H1 (cell line): ENCODE results near the gene TTC33. TPM values are rescaled to one million over a fixed set of nuclear protein-coding genes. Genes with fewer than 3 reads are reported as not detected.

ENCODE experiments used
- CBX5 ChIP-seq: fragments of 300-800, 300-1000 bp; sonication (generic); IDR thresholded peaks from 2 replicates; pipeline ENCODE4 v1.7.1; 2016; ENCODE audit warnings: antibody characterized with exemption, low read length, low read depth
- CEBPB ChIP-seq: IDR thresholded peaks from 2 replicates; pipeline ENCODE4 v1.6.1; 2012; ENCODE audit warnings: low read depth, low read length
- CHD7 ChIP-seq: fragments of 300-600 bp; sonication (generic); IDR thresholded peaks from 2 replicates; pipeline ENCODE4 v1.7.1; 2012; ENCODE audit warnings: low read length, moderate library complexity, mild to moderate bottlenecking, inconsistent platforms; ENCODE audit not compliant: insufficient replicate concordance
- CTCF ChIP-seq, 3 experiments: IDR thresholded peaks; 1 replicate in 2 of 3; 2 replicates in 1 of 3; pipeline versions ENCODE4 v1.5.1 to v1.6.1; 2011; ENCODE audit warnings: low read length in 3 of 3, mild to moderate bottlenecking in 3 of 3, inconsistent platforms in 2 of 3, low read depth in 1 of 3, moderate library complexity in 1 of 3; ENCODE audit not compliant: insufficient read depth in 1 of 3; ENCODE audit errors: control extremely low read depth in 1 of 3
- JUN ChIP-seq: IDR thresholded peaks from 2 replicates; pipeline ENCODE4 v1.6.1; 2011; ENCODE audit warnings: low read depth, mild to moderate bottlenecking, improper control_type of control experiment, low read length
- TEAD4 ChIP-seq: IDR thresholded peaks from 2 replicates; pipeline ENCODE4 v1.6.1; 2012; ENCODE audit warnings: low read depth, low read length, inconsistent platforms, mixed read lengths
- YY1 ChIP-seq: IDR thresholded peaks from 2 replicates; pipeline ENCODE4 v1.6.1; 2011; ENCODE audit warnings: low read depth, mild to moderate bottlenecking, low read length
- polyA plus RNA-seq, 7 experiments: library from polyadenylated mRNA; depleted of rRNA in 3 of 7; stranded (reverse) in 5 of 7; unstranded in 2 of 7; fragments of >200 nt in 5 of 7; fragments of 200-250 nt in 2 of 7; gene quantifications; 1 replicate in 5 of 7; 2 replicates in 1 of 7; 4 replicates in 1 of 7; pipeline versions ENCODE4 v1.2.1 to v1.2.3, GENCODE V29; 2011 to 2013; ENCODE audit warnings: missing spikeins in 2 of 7, mixed read lengths in 2 of 7
- total RNA-seq: library from RNA; stranded (reverse); fragmentation: NEBNext Ultra II Directional; extraction: Animal tissue kit (Norgen Biotek cat#: 25700); gene quantifications from 2 replicates; pipeline ENCODE4 v1.2.1, GENCODE V29; 2021

The TTC33 gene
- total and polyA plus RNA-seq, 2 of the 8 experiments (the other 6 are each of a cell fraction or from before 2014, with no cell fraction given), result 1.2 to 12.6 TPM

- TF ChIP-seq CHD7 (no peak), TEAD4 (no peak), JUN (no peak), CBX5 (no peak), YY1 (no peak), CTCF (IDR thresholded peaks at IDR 0.05; ENCODE audit: control extremely low read depth in 1 of 3, insufficient read depth in 1 of 3, low read depth in 1 of 3, low read length in 3 of 3) (no peak), CEBPB (no peak)
These were observed 132.0 kb downstream of the TTC33 start (continued) for GRCh38 chr5:40623480-40624420.
